ENCODE measurements around the gene TPO.
"Not testable (repeated sequence)": the region's sequence is repeated elsewhere in the genome, so short reads cannot be mapped to it uniquely, and the experiment has no call there.

The TPO gene

DNA sequence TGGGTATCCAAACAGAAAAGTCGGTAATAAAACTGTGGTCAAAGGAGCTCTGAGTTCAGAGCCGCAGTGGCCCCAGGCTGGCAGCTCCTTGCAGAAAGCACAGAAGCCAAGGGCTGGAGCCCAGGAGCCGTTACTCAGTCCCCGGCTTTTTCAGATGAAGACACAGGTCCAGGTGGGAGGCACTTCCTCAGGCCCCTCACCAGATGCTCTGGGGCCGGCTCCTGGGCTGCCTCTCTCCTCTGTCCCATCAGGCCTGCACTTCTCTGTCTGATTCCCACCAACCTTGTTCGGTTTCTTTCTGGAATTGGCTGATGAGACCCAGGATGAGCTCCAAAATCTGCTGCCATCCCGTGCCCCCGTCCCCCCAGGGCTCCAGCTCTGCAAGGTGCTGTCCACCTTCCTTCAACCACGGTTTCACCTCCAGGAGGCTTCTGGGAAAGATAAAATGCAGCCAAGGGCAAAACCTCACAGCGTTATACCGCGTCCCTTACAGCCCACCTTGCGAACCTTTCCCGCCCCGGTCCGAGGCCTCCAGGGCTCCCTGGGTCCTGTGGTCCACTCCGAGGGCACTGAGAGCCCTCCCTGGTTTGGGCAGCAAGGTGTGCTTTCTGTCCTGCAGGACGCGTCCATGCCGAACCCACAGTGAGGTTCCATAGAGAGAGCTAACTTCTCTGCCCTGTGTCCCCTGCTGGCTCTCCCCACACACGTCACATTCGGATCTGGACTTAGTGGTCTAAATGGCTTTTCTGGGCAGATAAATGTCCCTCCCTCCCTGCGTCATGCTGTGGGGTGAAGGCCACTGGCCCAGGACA is 102.9 kb downstream of the TPO start:
- H3K4me3 ChIP-seq = no peak overlapping the region
- H3K27ac ChIP-seq = no peak overlapping the region

- no peak overlapping the region for H3K27ac ChIP-seq
- H3K4me3 ChIP-seq = no peak overlapping the region
Measured at GRCh38 chr2:1516798-1517060, 103.5 kb downstream of the TPO start.

- H3K4me3 ChIP-seq, H3K27ac ChIP-seq: not testable (repeated sequence)
Measured at GRCh38 chr2:1517291-1517690, 104.0 kb downstream of the TPO start.

DNA sequence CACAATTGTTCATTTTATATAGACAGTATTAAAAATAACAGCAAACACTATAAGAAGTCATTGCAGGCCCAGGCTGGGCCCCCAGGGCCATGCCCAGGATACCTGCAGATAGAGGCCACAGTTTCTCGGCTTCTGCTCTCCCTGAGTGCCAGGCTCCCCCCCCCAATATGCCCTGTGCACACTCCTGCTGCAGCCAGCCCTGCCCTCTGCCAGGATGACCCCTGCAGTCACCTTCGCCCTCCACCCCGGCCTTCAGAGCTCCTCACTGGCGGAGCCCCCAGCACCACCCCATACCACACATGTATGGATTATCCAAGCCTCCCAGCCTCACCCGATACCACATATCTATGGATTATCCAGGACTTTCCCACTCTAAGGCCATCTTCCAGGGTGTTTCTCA is 104.5 kb downstream of the TPO start:
- H3K27ac ChIP-seq = no peak overlapping the region

DNA sequence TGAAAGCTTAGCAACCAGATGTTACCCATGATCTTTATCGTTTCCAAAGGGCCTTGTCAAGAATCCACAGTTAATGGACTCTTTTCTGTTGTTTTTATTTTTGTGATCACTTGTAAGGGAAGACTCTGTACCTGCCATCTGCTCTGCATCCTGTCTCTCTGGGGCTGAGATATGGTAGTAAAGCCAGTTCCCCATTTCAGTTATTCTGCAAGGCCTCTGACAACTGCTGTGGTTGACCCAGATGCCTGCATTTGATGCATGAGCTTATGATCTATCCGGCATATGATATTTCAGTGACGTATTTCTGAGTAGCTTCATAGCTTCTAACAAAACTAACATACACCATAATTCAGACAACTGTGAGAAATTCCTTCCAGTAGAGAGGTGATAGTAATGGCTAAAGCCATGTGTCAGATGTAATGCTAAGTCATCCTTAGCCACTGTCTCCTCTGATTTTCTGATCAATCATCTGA is 105.1 kb downstream of the TPO start:
- H3K27ac ChIP-seq = no peak overlapping the region
- H3K4me3 ChIP-seq = no peak overlapping the region

More for the DNA sequence above, 104.5 kb downstream of the TPO start:
- no peak overlapping the region for H3K4me3 ChIP-seq

DNA sequence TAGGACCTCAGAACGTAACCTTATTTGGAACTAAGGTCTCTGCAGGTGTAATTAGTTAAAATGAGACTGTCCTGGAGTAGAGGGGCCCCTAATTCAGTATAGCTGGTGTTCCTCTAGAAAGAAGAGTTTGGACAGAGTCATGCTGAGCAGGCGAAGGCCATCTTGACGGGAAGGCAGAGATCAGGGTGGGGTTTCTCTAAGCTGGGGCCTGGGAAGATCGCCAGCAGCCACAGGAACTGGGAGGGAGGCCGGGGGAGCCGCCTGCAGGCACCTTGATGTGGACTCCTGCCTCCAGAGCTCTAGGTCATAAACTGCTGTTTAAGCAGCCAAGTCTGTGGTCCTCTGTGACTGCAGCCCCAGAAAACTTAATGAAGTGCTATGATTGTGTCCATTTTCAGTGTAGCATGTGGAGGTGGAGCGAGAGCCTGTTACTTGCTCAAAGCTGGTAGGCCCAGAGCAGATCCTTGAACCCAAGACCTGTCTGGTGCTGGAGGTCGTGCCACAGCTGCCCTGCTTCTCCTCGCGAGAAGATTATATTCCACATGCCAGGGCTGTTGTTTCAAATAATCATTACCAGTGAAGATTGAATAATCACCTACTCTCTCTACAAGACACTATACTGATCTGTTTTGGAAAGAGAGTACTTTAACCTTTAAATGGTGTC is 105.7 kb downstream of the TPO start:
- H3K27ac ChIP-seq = no peak overlapping the region
- no peak overlapping the region for H3K4me3 ChIP-seq

DNA sequence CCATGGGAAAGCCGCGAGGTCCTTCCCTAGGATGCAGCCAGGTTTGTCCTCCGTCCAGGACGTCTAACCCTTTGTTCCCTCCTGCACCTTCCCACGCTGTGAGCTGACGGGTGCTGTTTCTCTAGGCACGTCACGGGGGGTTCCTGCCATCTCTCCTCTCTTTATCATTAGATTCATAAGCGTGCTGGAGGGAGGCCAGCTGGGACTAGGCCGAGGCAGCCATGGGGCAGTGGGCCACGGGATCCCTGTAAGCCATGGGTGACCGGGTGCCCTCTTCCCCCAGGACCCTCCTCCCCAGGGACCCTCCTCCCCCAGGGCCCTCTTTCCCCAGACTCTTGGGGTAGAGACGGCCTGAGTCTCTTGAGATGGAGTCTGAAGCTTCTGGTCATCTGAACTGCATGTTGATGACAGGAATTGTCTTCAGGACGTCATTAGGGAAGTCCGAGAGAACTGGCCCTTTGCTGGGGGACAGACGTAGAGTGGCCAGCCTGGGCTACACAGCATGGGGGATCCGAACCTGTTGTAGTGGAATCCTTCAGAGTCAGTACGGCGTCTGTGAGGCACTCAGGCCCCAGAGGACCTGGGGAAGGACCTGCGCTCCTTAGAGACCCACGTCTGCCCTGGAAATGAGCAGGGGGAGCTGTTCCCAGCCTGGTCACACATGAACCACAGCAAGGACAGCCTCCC is 108.1 kb downstream of the TPO start:
- Histone ChIP-seq H3K27ac (no peak overlapping the region), H3K4me3 (no peak overlapping the region)

DNA sequence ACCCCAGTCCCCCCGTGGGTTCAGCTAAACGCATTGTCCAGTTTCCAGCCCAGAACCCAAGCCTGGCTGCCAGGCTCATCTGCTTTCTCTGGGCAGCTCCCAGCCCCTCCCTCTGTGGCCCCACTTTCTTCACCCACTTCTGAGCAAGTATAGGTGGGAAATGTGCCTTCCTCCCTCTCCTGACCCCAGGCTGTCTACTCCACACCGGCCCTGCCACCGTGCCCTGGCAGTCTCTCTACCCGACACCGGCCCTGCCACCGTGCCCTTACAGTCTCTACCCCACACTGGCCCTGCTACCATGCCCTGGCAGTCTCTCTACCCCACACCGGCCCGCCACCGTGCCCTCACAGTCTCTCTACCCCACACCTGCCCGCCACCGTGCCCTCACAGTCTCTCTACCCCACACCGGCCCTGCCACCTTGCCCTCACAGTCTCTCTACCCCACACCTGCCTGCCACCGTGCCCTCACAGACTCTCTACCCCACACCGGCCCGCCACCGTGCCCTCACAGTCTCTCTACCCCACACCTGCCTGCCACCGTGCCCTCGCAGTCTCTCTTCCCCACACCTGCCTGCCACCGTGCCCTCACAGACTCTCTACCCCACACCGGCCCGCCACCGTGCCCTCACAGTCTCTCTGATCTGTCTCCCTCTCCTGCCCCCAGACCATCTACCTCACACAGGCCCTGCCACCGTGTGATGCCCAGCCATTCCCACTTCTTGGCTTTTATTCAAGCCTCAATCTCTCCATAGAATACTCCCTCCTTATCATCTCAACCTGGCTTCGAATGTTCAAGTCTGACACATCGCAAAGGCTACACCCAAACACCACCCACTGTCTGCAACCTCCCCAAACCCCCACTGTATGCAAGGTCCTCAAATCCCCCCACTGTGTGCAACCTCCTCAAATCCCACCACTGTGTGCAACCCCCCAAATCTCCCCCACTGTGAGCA is 108.9 kb downstream of the TPO start:
- H3K27ac ChIP-seq = no peak overlapping the region
- no peak overlapping the region for H3K4me3 ChIP-seq

- Histone ChIP-seq H3K4me3 (no peak overlapping the region), H3K27ac (no peak overlapping the region)
Measured at GRCh38 chr2:1527153-1527992, 114.1 kb downstream of the TPO start.

DNA sequence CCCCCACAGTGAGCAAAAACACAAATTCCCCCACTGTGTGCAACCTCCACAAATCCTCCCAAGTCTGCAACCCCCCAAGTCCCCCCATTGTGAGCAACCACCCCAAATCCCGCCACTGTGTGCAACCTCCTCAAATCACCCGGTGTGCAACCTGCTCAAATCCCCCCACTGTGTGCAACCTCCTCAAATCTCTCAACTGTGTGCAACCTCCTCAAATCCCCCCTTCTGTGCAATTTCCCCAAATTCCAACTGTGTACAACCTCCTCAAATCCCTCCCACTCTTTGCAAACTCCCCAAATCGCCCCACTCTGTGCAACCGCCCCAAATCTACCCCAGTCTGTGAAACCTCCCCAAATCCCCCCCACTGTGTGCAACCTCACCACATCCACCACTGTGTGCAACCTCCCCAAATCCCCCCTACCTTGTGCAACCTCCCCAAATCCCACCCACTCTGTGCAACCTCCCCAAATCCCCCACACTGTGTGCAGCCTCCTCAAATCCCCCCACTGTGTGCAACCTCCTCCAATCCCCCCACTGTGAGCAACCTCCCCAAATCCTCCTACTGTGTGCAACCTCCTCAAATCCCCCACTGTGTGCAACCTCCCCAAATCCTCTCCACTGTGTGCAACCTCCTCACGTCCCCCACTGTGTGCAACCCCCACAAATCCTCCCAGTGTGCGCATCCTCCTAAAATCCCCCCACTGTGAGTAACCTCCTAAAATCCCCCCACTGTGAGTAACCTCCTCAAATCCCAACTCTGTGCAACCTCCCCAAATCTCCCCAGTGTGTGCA is 115.2 kb downstream of the TPO start:
- Histone ChIP-seq H3K27ac (no peak overlapping the region), H3K4me3 (no peak overlapping the region)

GRCh38 chr2:1538663-1539062 is 125.4 kb downstream of the TPO start:
- Histone ChIP-seq H3K27ac (no peak overlapping the region), H3K4me3 (no peak overlapping the region)

GRCh38 chr2:1539441-1539840 is 126.2 kb downstream of the TPO start:
- no peak overlapping the region for H3K4me3 ChIP-seq
- no peak overlapping the region for H3K27ac ChIP-seq

GRCh38 chr2:1539973-1540372 is 126.7 kb downstream of the TPO start:
- Histone ChIP-seq H3K4me3 (no peak overlapping the region), H3K27ac (no peak overlapping the region)

GRCh38 chr2:1540481-1540880 is 127.2 kb downstream of the TPO start:
- Histone ChIP-seq H3K27ac (no peak overlapping the region), H3K4me3 (no peak overlapping the region)

DNA sequence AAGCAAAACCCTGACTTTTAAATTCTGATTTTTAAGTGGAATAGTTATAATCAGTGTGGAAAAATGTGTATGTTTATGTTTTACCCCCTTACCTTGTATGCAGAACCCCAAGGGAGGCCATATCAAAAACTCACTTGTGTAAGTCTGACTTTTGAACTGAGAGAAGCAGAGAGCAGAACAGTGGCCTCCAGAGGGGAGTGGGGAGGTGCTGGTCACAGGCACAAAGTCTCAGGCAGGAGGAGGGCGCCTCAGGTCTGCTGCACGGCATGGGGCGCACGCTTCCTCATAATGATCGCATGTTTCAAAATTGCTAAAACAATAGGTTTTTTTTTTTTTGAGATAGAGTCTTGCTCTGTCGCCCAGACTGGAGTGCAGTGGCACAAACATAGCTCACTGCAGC is 127.8 kb downstream of the TPO start:
- Histone ChIP-seq H3K4me3 (no peak overlapping the region), H3K27ac (no peak overlapping the region)

DNA sequence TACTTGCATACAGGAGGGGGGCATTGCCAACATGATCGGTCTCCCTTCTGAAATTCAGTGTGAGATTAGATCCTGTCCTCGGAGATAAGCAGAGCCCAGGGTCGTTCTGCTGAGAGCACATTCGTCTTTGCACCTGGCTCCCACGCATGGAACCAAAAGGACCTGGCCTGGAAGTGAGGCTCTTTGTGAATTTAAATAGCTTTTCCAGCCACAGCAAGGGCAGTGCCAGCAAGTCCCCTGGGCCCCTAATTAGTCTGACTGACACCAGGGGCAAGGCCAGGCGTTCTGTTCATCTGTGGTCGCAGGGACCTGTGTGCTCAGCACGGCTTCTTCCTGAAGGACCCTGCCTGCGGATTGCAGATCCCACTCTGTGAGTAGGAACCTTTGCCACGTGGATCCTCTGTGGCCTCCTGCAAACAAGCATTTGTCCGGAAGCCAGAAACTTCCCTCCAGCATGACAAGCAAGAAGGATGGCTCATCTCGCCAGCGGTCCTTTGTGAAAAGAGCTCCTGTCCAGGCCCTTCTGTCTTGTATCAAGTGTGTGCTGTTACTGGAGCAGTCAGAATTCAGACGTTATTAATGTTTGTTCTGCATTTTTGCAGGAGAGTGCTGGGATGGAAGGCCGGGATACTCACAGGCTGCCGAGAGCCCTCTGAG is 128.7 kb downstream of the TPO start:
- Histone ChIP-seq H3K27ac (no peak overlapping the region), H3K4me3 (no peak overlapping the region)

DNA sequence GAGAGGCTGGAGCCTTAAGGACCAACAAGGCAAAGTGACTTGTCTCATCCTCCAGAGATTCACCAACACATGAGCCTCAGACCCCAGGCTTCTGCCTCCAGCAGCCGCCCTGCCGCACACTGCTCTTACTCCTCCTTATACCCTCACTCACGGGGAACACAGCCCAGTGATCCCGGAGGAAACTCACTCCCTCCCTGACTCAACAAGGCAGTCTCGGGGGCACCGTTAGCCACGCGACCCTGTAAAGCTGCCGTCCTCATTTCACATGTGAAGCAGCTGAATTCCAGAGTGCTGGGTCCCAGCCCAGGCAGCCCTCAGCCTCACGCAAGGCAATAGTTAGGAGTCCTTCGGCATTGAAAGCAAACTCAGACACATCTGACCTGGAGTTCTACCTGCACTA is 129.7 kb downstream of the TPO start:
- Histone ChIP-seq H3K27ac (no peak overlapping the region), H3K4me3 (no peak overlapping the region)

Data from skin epidermis (tissue), 12 donors.